ENCODE data around the gene GPC1.
"Not testable (repeated sequence)": the region's sequence is repeated elsewhere in the genome, so short reads cannot be mapped to it uniquely, and the experiment has no call there.

Gene GPC1

GRCh38 chr2:240494194-240494793 is 58.8 kb downstream of the GPC1 start:
- no peak overlapping the region for H3K4me3 ChIP-seq
- H3K36me3 ChIP-seq, result peaks cover 0 to 43% (median 34%) of the 10 kb centered on the region in 3 donors
- H3K27me3 ChIP-seq, result no peaks in the 10 kb centered on the region
- peaks cover 0 to 36% (median 1%) of the 10 kb centered on the region in 3 donors for H3K9me3 ChIP-seq
- no peak for TF ChIP-seq CTCF (IDR thresholded peaks at IDR 0.05)
- no peak overlapping the region for H3K27ac ChIP-seq
- H3K4me1 ChIP-seq, result no peaks in the 10 kb centered on the region
- no peak for DNase-seq
- intact Hi-C loops (cut with DNase I; ENCODE audit: low total_unique reads), result no loop called here

GRCh38 chr2:240494942-240495341 is 59.5 kb downstream of the GPC1 start:
- intact Hi-C loops (cut with DNase I; ENCODE audit: low total_unique reads); H3K4me3 ChIP-seq; H3K4me1 ChIP-seq; H3K27me3 ChIP-seq; DNase-seq; H3K27ac ChIP-seq: not testable (repeated sequence)
- H3K9me3 ChIP-seq, result peaks cover 0 to 30% (median 0%) of the 10 kb centered on the region in 3 donors
- peak; percentile 17 to 20 for TF ChIP-seq CTCF (IDR thresholded peaks at IDR 0.05)
- peaks cover 0 to 49% (median 40%) of the 10 kb centered on the region in 3 donors for H3K36me3 ChIP-seq

GRCh38 chr2:240497082-240497481 is 61.6 kb downstream of the GPC1 start:
- H3K4me3 ChIP-seq; H3K4me1 ChIP-seq; DNase-seq; intact Hi-C loops (cut with DNase I; ENCODE audit: low total_unique reads); H3K27ac ChIP-seq; H3K27me3 ChIP-seq: not testable (repeated sequence)
- H3K36me3 ChIP-seq, result peaks cover 0 to 63% (median 44%) of the 10 kb centered on the region in 3 donors
- peaks cover 0 to 12% (median 0%) of the 10 kb centered on the region in 3 donors for H3K9me3 ChIP-seq

GRCh38 chr2:240498171-240498957 is 62.9 kb downstream of the GPC1 start:
- no peaks in the 10 kb centered on the region for H3K4me1 ChIP-seq
- H3K27me3 ChIP-seq, result no peaks in the 10 kb centered on the region
- intact Hi-C loops (cut with DNase I; ENCODE audit: low total_unique reads), result no loop called here
- no peak for TF ChIP-seq CTCF (IDR thresholded peaks at IDR 0.05)
- H3K9me3 ChIP-seq, result peaks cover 0 to 3% (median 0%) of the 10 kb centered on the region in 3 donors
- H3K4me3 ChIP-seq, result no peak overlapping the region
- no peak overlapping the region for H3K27ac ChIP-seq
- no peak for DNase-seq
- H3K36me3 ChIP-seq, result peaks cover 0 to 62% (median 48%) of the 10 kb centered on the region in 3 donors

- intact Hi-C loops (cut with DNase I; ENCODE audit: low total_unique reads), result no loop called here
- Histone ChIP-seq H3K4me3 (no peak overlapping the region), H3K36me3 (peaks cover 0 to 57% (median 45%) of the 10 kb centered on the region in 3 donors), H3K9me3 (no peaks in the 10 kb centered on the region), H3K27ac (no peak overlapping the region), H3K27me3 (no peaks in the 10 kb centered on the region), H3K4me1 (no peaks in the 10 kb centered on the region)
- DNase-seq, result no peak
- TF ChIP-seq CTCF (IDR thresholded peaks at IDR 0.05), result no peak
Measured at GRCh38 chr2:240498958-240499260, 63.4 kb downstream of the GPC1 start.

All from tibial artery (tissue), 4 donors.